HepG2 (cell line): ENCODE data around the gene UBR7. TPM values are rescaled to one million over a fixed set of nuclear protein-coding genes. Genes with fewer than 3 reads are reported as not detected.

Experiments used
- ATAC-seq: fragments of 200-7000 bp; cut with Tn5 transposase; 3 replicates; pipeline ENCODE4 v1.9.1; 2020; ENCODE audit warnings: mild to moderate bottlenecking, moderate library complexity
- BruUV-seq: library from RNA; stranded (reverse); fragments of 400-500 nt; replicated peaks from 2 replicates; lab custom pipeline; 2021; lab: Mats Ljungman, UMichigan
- CTCF ChIA-PET: fragments of 300-600 bp; formaldehyde crosslinking; extraction: SDS; loops from one replicate; lab custom pipeline; 2021; ENCODE audit warnings: low total read pairs, inconsistent platforms, low intra/inter-chr PET ratio; lab: Yijun Ruan, JAX
- POLR2A ChIA-PET: fragments of 350-600 bp; sonication (Branson Sonifier 250); formaldehyde crosslinking; loops from one replicate; lab custom pipeline; 2020; ENCODE audit warnings: antibody characterized with exemption, inconsistent platforms; lab: Yijun Ruan, JAX
- DNase-seq: peaks from one replicate; pipeline ENCODE4 v3.0.0-alpha.2; 2015; ENCODE audit warnings: low spot score
- FAIRE-seq: peaks from 3 replicates; lab custom pipeline; 2011; peaks lifted over from hg19 to GRCh38; lab: Jason Lieb, UNC
- H2AFZ ChIP-seq: one replicate; pipeline ENCODE4 v1.6.1; 2011; ENCODE audit warnings: low read length, inconsistent platforms
- H3K27ac ChIP-seq: fragments of 300-600 bp; 3 replicates; pipeline ENCODE4 v1.8.0; 2011; ENCODE audit warnings: mixed run types, mild to moderate bottlenecking, mixed read lengths, low read length, inconsistent platforms; ENCODE audit not compliant: insufficient read depth; ENCODE audit errors: extremely low read length
- H3K27me3 ChIP-seq, 2 experiments: fragments of 200-600 bp in 1 of 2; 2 replicates in 1 of 2; 3 replicates in 1 of 2; pipeline versions ENCODE4 v1.6.0 to v1.8.0; 2011; ENCODE audit warnings: low read length in 2 of 2, mild to moderate bottlenecking in 2 of 2, moderate library complexity in 2 of 2, inconsistent platforms in 1 of 2; ENCODE audit not compliant: insufficient read depth in 2 of 2, control insufficient read depth in 1 of 2
- H3K36me3 ChIP-seq, 2 experiments: fragments of 200-600 bp in 1 of 2; replicated peaks in 1 of 2; 2 replicates in 1 of 2; 3 replicates in 1 of 2; pipeline versions ENCODE4 v1.5.1 to v1.8.0; 2011; ENCODE audit warnings: low read length in 2 of 2, inconsistent platforms in 1 of 2; ENCODE audit not compliant: insufficient read depth in 2 of 2, control insufficient read depth in 1 of 2
- H3K4me1 ChIP-seq: 2 replicates; pipeline ENCODE4 v1.5.1; 2012; ENCODE audit warnings: low read length, inconsistent platforms; ENCODE audit not compliant: insufficient read depth
- H3K4me2 ChIP-seq: 2 replicates; pipeline ENCODE4 v1.6.0; 2011; ENCODE audit warnings: low read depth, low read length, inconsistent platforms
- H3K4me3 ChIP-seq, 3 experiments: fragments of 200-600 bp in 1 of 3; sonication (generic), shearing (Covaris generic) in 1 of 3; replicated peaks in 1 of 3; 2 replicates each; pipeline ENCODE4 v1.5.1; 2011 to 2016; ENCODE audit warnings: low read length in 3 of 3, inconsistent platforms in 2 of 3, low read depth in 2 of 3, mild to moderate bottlenecking in 2 of 3, control low read depth in 1 of 3, mixed read lengths in 1 of 3; ENCODE audit not compliant: insufficient read depth in 1 of 3
- H3K79me2 ChIP-seq: one replicate; pipeline ENCODE4 v1.6.1; 2011; ENCODE audit warnings: low read length, inconsistent platforms; ENCODE audit not compliant: insufficient read depth
- H3K9ac ChIP-seq: 2 replicates; pipeline ENCODE4 v1.6.0; 2011; ENCODE audit warnings: mild to moderate bottlenecking, low read depth, low read length, inconsistent platforms; ENCODE audit not compliant: insufficient read depth
- H3K9me3 ChIP-seq: 2 replicates; pipeline ENCODE4 v1.5.1; 2012; ENCODE audit warnings: mild to moderate bottlenecking, low read length
- H4K20me1 ChIP-seq: 2 replicates; pipeline ENCODE4 v1.6.0; 2011; ENCODE audit warnings: inconsistent platforms, mild to moderate bottlenecking, low read length, moderate library complexity; ENCODE audit not compliant: insufficient read depth
- FOSL2 ChIP-seq: sonication (generic); formaldehyde crosslinking; IDR thresholded peaks from 2 replicates; pipeline ENCODE4 v1.4.0; 2020; ENCODE audit warnings: missing genetic modification reagents
- HOXA3 ChIP-seq: sonication (generic); formaldehyde crosslinking; IDR thresholded peaks from 2 replicates; pipeline ENCODE4 v1.5.0; 2020; ENCODE audit warnings: missing genetic modification reagents
- IKZF4 ChIP-seq: sonication (generic); formaldehyde crosslinking; IDR thresholded peaks from 2 replicates; pipeline ENCODE4 v1.5.1; 2020; ENCODE audit warnings: borderline replicate concordance, mild to moderate bottlenecking, low read depth, missing genetic modification reagents; ENCODE audit errors: not compliant biosample characterization
- MIXL1 ChIP-seq: IDR thresholded peaks from 2 replicates; pipeline ENCODE4 v1.6.1; 2016
- RFXANK ChIP-seq: IDR thresholded peaks from 2 replicates; pipeline ENCODE4 v1.6.1; 2016
- THRA ChIP-seq: sonication (generic); formaldehyde crosslinking; IDR thresholded peaks from 2 replicates; pipeline ENCODE4 v1.4.0; 2020; ENCODE audit warnings: missing genetic modification reagents, borderline replicate concordance
- ZBTB1 ChIP-seq: sonication (generic); formaldehyde crosslinking; IDR thresholded peaks from 2 replicates; pipeline ENCODE4 v1.4.0; 2020; ENCODE audit warnings: missing genetic modification reagents, borderline replicate concordance
- ZBTB33 ChIP-seq: sonication (generic); formaldehyde crosslinking; IDR thresholded peaks from 2 replicates; pipeline ENCODE4 v1.4.0; 2020; ENCODE audit warnings: missing genetic modification reagents
- ZGPAT ChIP-seq: IDR thresholded peaks from 2 replicates; pipeline ENCODE4 v1.6.1; 2016; ENCODE audit warnings: mild to moderate bottlenecking
- ZIK1 ChIP-seq: sonication (generic); formaldehyde crosslinking; IDR thresholded peaks from 2 replicates; pipeline ENCODE4 v1.5.0; 2020; ENCODE audit warnings: mild to moderate bottlenecking, low read depth, missing genetic modification reagents, borderline replicate concordance
- ZNF569 ChIP-seq: sonication (generic); formaldehyde crosslinking; IDR thresholded peaks from 2 replicates; pipeline ENCODE4 v1.5.0; 2020; ENCODE audit warnings: mild to moderate bottlenecking, missing genetic modification reagents, moderate library complexity, borderline replicate concordance
- ZNF709 ChIP-seq: sonication (generic); formaldehyde crosslinking; IDR thresholded peaks from 2 replicates; pipeline ENCODE4 v1.5.0; 2020; ENCODE audit warnings: mild to moderate bottlenecking, missing genetic modification reagents
- WGBS: methylation state at CpG from one replicate; pipeline ENCODE4 v1.1.6; 2017; ENCODE audit warnings: low lambda C conversion rate; 5-methylcytosine and 5-hydroxymethylcytosine counted together
- in situ Hi-C: cut with HindIII; loops from 2 replicates; pipeline ENCODE4 v1.10.0; 2017; ENCODE audit warnings: low pct_unique_long_range_greater_than_20kb; ENCODE audit not compliant: extremely low pct_ligation_motif_present
- intact Hi-C: fragments of 100-400 bp; cut with micrococcal nuclease; formaldehyde crosslinking; loops from one replicate; pipeline ENCODE4 v1.10.0; 2022; ENCODE audit not compliant: unreplicated experiment
- polyA plus RNA-seq, 8 experiments: library from polyadenylated mRNA; depleted of rRNA in 3 of 8; stranded (reverse) in 7 of 8; unstranded in 1 of 8; fragments of >200 nt; fragmentation: Illumina TruSeq in 4 of 8; extraction: Trizol in 4 of 8; gene quantifications; 2 replicates each; pipeline versions ENCODE4 v1.2.1 to v1.2.3, GENCODE V29; 2011 to 2016; ENCODE audit warnings: low read depth in 4 of 8, missing spikeins in 1 of 8, mixed read lengths in 1 of 8; ENCODE audit not compliant: insufficient read depth in 1 of 8
- total RNA-seq, 5 experiments: library from RNA; depleted of rRNA; stranded (reverse); fragments of >200 nt; fragmentation: Illumina TruSeq; extraction: Trizol; gene quantifications; 2 replicates each; pipeline ENCODE4 v1.2.3, GENCODE V29; 2016; ENCODE audit warnings: low read depth in 1 of 5

The UBR7 gene
- total and polyA plus RNA-seq, 2 of the 13 experiments (the other 11 are each of a cell fraction or from before 2014, with no cell fraction given) = 11.0 to 19.7 TPM

GRCh38 chr14:93269341-93270068 is 62.4 kb downstream of the UBR7 start:
- POLR2A ChIA-PET = no interaction called here
- Histone ChIP-seq H3K9me3 (no peaks in the 10 kb centered on the region), H3K9ac (no peak overlapping the region), H3K79me2 (no peaks in the 10 kb centered on the region), H2AFZ (no peak overlapping the region), H3K27me3 (no peaks in the 10 kb centered on the region), H3K36me3 (peaks cover 0 to 11% of the 10 kb centered on the region in 2 experiments; a peak in 1 of 5 replicates), H4K20me1 (no peaks in the 10 kb centered on the region), H3K4me2 (no peak overlapping the region), H3K27ac (peak overlapping the region; percentile 19), H3K4me3 (no peak overlapping the region), H3K4me1 (peaks cover 23% of the 10 kb centered on the region)
- in situ Hi-C loops (no loop called here), intact Hi-C loops (no loop called here)
- ATAC-seq (peak; percentile 46), DNase-seq (peak; percentile 24), FAIRE-seq (no peak)
- 91% methylated on average over 10 of the region's 10 CpGs for WGBS
- CTCF ChIA-PET = no interaction called here
- TF ChIP-seq ZBTB33 (CRISPR knock-in tag) (peak; percentile 61; the same call in 1 of the 2 replicates), FOSL2 (CRISPR knock-in tag) (0 out of 2 replicates have a peak, but pooled peaks have one; percentile 15), ZNF569 (CRISPR knock-in tag) (no peak)
- no TSS peak for BruUV-seq

GRCh38 chr14:93271111-93271510 is 64.1 kb downstream of the UBR7 start:
- peaks cover 31% of the 10 kb centered on the region for H3K4me1 ChIP-seq
- H3K27ac ChIP-seq = no peak overlapping the region
- DNase-seq (no peak), ATAC-seq (no peak), FAIRE-seq (no peak)
- CTCF ChIA-PET = no interaction called here
- no peaks in the 10 kb centered on the region for H3K9me3 ChIP-seq
- 92% methylated on average over 6 of the region's 6 CpGs for WGBS
- no TSS peak for BruUV-seq
- no peaks in the 10 kb centered on the region for H3K27me3 ChIP-seq
- H2AFZ ChIP-seq = no peak overlapping the region
- POLR2A ChIA-PET = interaction anchor here (0.7 kb wide), 1 partner anchor 688 kb away, joined by 3 read pairs; no protein-coding TSS in a partner anchor
- no peak overlapping the region for H3K9ac ChIP-seq
- H4K20me1 ChIP-seq = no peaks in the 10 kb centered on the region; the same call in 1 of the 2 replicates
- in situ Hi-C loops = no loop called here
- peaks cover 0 to 11% of the 10 kb centered on the region in 2 experiments; a peak in 1 of 5 replicates for H3K36me3 ChIP-seq
- H3K79me2 ChIP-seq = peaks cover 3% of the 10 kb centered on the region
- no peak overlapping the region for H3K4me2 ChIP-seq
- no peak overlapping the region for H3K4me3 ChIP-seq
- intact Hi-C loops = no loop called here
- TF ChIP-seq HOXA3 (no peak), RFXANK (no peak), ZNF709 (CRISPR knock-in tag) (no peak), MIXL1 (CRISPR knock-in tag) (no peak), THRA (no peak), ZIK1 (CRISPR knock-in tag) (no peak), ZGPAT (CRISPR knock-in tag) (no peak), ZBTB1 (CRISPR knock-in tag) (no peak), IKZF4 (CRISPR knock-in tag) (no peak)
